Measurements from ENCODE around the gene CPSF4L.

The CPSF4L gene

GRCh38 chr17:73203135-73203787 lies 58.4 kb downstream of the CPSF4L start:
- no peak for DNase-seq (ENCODE audit: low read depth)

- DNase-seq (ENCODE audit: low read depth), result no peak
Measured at GRCh38 chr17:73201215-73202069, 60.2 kb downstream of the CPSF4L start.

GRCh38 chr17:73200476-73200875 lies 61.2 kb downstream of the CPSF4L start:
- DNase-seq (ENCODE audit: low read depth), result no peak

- no peak for DNase-seq (ENCODE audit: low read depth)
Measured at GRCh38 chr17:73199751-73200317, 61.8 kb downstream of the CPSF4L start.

GRCh38 chr17:73198930-73199260 lies 62.8 kb downstream of the CPSF4L start:
- no peak for DNase-seq (ENCODE audit: low read depth)

Measured in activated T-cell treated with anti-CD3 and anti-CD28 coated beads for 1 hour (primary cell).